Liver (tissue), 3 donors: ENCODE results near the gene LSAMP.

Experiments
- EGR1 ChIP-seq, 2 donors: IDR thresholded peaks; 2 replicates each; pipeline ENCODE4 v1.6.1; 2016 to 2018; ENCODE audit warnings: antibody characterized with exemption in 2 of 2, low read depth in 2 of 2
- REST ChIP-seq: IDR thresholded peaks from 2 replicates; pipeline ENCODE4 v1.6.1; 2016; ENCODE audit warnings: antibody characterized with exemption, mild to moderate bottlenecking
- YY1 ChIP-seq: IDR thresholded peaks from 2 replicates; pipeline ENCODE4 v1.6.1; 2016; ENCODE audit warnings: antibody characterized with exemption, mild to moderate bottlenecking
- TF ChIP-seq, protein P1 (sequence below): fragments of 150-350 bp; IDR thresholded peaks from 2 replicates; pipeline ENCODE4 v1.5.1; 2017; ENCODE audit warnings: improper control_type of control experiment, low read depth, low read length; ENCODE audit not compliant: missing input control
- donor health status: healthy.
- donor health status: healthy.

- no peak for TF ChIP-seq YY1
- TF ChIP-seq, protein P1, sequence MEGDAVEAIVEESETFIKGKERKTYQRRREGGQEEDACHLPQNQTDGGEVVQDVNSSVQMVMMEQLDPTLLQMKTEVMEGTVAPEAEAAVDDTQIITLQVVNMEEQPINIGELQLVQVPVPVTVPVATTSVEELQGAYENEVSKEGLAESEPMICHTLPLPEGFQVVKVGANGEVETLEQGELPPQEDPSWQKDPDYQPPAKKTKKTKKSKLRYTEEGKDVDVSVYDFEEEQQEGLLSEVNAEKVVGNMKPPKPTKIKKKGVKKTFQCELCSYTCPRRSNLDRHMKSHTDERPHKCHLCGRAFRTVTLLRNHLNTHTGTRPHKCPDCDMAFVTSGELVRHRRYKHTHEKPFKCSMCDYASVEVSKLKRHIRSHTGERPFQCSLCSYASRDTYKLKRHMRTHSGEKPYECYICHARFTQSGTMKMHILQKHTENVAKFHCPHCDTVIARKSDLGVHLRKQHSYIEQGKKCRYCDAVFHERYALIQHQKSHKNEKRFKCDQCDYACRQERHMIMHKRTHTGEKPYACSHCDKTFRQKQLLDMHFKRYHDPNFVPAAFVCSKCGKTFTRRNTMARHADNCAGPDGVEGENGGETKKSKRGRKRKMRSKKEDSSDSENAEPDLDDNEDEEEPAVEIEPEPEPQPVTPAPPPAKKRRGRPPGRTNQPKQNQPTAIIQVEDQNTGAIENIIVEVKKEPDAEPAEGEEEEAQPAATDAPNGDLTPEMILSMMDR: no peak
- no peak for TF ChIP-seq REST
- no peak for TF ChIP-seq EGR1 (IDR thresholded peaks at IDR 0.05; ENCODE audit: low read depth in 2 of 2)
Observed at GRCh38 chr3:116474032-116474780, 28.9 kb upstream of the LSAMP start.
